ENCODE data around the gene FGD6.
"Not testable (repeated sequence)": the region's sequence is repeated elsewhere in the genome, so short reads cannot be mapped to it uniquely, and the experiment has no call there.

FGD6 gene

GRCh38 chr12:95146769-95147168 lies 70.5 kb downstream of the FGD6 start:
- TF ChIP-seq CTCF (conservative IDR thresholded peaks at IDR 0.05): no peak
- H3K27ac ChIP-seq: no peak overlapping the region

- no peak overlapping the region for H3K27ac ChIP-seq
- TF ChIP-seq CTCF (conservative IDR thresholded peaks at IDR 0.05): no peak
Measured at GRCh38 chr12:95143621-95144205, 73.6 kb downstream of the FGD6 start.

- no peak for TF ChIP-seq CTCF (conservative IDR thresholded peaks at IDR 0.05)
- no peak overlapping the region for H3K27ac ChIP-seq
Measured at GRCh38 chr12:95142431-95143151, 74.7 kb downstream of the FGD6 start.

GRCh38 chr12:95141310-95141709 lies 76.0 kb downstream of the FGD6 start:
- no peak overlapping the region for H3K27ac ChIP-seq
- TF ChIP-seq CTCF (conservative IDR thresholded peaks at IDR 0.05): no peak

GRCh38 chr12:95138031-95138430 lies 79.2 kb downstream of the FGD6 start:
- not testable (repeated sequence) for H3K27ac ChIP-seq

- H3K27ac ChIP-seq: no peak overlapping the region
- TF ChIP-seq CTCF (conservative IDR thresholded peaks at IDR 0.05): no peak
Measured at GRCh38 chr12:95136598-95136997, 80.7 kb downstream of the FGD6 start.

GRCh38 chr12:95134085-95134484 lies 83.2 kb downstream of the FGD6 start:
- TF ChIP-seq CTCF (conservative IDR thresholded peaks at IDR 0.05): no peak

More at GRCh38 chr12:95134085-95134484, 83.2 kb downstream of the FGD6 start:
- no peak overlapping the region for H3K27ac ChIP-seq

All from VCaP (cell line).